ENCODE data around the gene FAM120B. TPM values are rescaled to one million over a fixed set of nuclear protein-coding genes. Genes with fewer than 3 reads are reported as not detected.
"Not testable (repeated sequence)": the region's sequence is repeated elsewhere in the genome, so short reads cannot be mapped to it uniquely, and the experiment has no call there.

FAM120B gene
- total RNA-seq, 1 donor from 2014 or later: 9.9 TPM

DNA sequence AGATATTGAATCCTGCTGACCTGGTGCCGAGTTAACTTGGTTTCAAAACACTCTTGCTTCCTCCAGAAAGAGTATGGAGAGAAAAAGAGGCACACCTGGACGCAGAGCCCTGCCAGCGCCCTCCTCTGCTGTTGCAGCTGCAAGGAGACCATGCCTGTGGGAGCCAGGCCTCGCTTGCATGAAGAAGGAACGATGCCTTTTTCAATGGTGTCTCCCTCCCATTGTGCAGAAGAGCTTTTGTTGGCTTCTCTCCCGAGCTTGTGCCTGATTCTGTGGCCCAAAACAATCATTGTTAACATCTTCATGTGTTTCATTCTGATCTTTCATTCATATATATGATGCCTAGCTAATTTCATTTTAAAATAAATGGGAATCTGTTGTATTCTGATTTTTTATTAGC is 98.1 kb downstream of the FAM120B start:
- peaks cover 46 to 52% of the 10 kb centered on the region in 2 donors for H3K36me3 ChIP-seq
- H3K9me3 ChIP-seq: no peaks in the 10 kb centered on the region
- DNase-seq (ENCODE audit: low spot score in 2 of 2): no peak
- H3K27ac ChIP-seq: no peak overlapping the region
- no peak overlapping the region for H3K4me3 ChIP-seq
- H3K4me1 ChIP-seq: no peaks in the 10 kb centered on the region
- H3K27me3 ChIP-seq: no peaks in the 10 kb centered on the region
- intact Hi-C loops (cut with DNase I): no loop called here
- TF ChIP-seq, protein P1, sequence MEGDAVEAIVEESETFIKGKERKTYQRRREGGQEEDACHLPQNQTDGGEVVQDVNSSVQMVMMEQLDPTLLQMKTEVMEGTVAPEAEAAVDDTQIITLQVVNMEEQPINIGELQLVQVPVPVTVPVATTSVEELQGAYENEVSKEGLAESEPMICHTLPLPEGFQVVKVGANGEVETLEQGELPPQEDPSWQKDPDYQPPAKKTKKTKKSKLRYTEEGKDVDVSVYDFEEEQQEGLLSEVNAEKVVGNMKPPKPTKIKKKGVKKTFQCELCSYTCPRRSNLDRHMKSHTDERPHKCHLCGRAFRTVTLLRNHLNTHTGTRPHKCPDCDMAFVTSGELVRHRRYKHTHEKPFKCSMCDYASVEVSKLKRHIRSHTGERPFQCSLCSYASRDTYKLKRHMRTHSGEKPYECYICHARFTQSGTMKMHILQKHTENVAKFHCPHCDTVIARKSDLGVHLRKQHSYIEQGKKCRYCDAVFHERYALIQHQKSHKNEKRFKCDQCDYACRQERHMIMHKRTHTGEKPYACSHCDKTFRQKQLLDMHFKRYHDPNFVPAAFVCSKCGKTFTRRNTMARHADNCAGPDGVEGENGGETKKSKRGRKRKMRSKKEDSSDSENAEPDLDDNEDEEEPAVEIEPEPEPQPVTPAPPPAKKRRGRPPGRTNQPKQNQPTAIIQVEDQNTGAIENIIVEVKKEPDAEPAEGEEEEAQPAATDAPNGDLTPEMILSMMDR (IDR thresholded peaks at IDR 0.05): no peak

GRCh38 chr6:170405311-170405975 is 98.9 kb downstream of the FAM120B start:
- peaks cover 43 to 48% of the 10 kb centered on the region in 2 donors for H3K36me3 ChIP-seq
- H3K4me3 ChIP-seq: no peak overlapping the region
- no peak for DNase-seq (ENCODE audit: low spot score in 2 of 2)
- intact Hi-C loops (cut with DNase I): no loop called here
- TF ChIP-seq, protein P1 (IDR thresholded peaks at IDR 0.05): no peak
- H3K27me3 ChIP-seq: no peaks in the 10 kb centered on the region
- H3K9me3 ChIP-seq: peaks cover 0 to 5% of the 10 kb centered on the region in 2 donors
- no peaks in the 10 kb centered on the region for H3K4me1 ChIP-seq
- H3K27ac ChIP-seq: no peak overlapping the region

DNA sequence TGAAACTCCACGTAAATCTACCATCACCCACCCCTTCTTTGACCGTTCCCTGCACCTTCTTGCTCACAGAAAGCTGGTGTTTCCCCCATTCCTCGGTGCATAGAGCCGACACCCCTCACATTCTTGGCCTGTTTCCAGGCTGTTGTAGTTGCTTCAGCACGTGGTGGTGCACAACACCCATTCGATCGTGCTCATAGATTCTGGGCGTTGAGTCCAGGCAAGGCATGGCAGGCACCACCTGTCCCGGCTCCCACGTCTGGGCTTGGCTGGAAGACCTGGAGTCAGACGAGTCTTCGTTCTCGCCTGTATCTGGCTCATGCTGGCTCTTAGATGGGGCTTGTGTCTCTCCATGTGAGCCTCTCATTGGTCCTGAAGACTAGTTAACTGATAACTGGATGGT is 100.6 kb downstream of the FAM120B start:
- H3K27ac ChIP-seq: no peak overlapping the region
- TF ChIP-seq, protein P1 (IDR thresholded peaks at IDR 0.05): no peak
- H3K36me3 ChIP-seq: peaks cover 27 to 32% of the 10 kb centered on the region in 2 donors
- H3K4me1 ChIP-seq: no peaks in the 10 kb centered on the region
- intact Hi-C loops (cut with DNase I): no loop called here
- H3K4me3 ChIP-seq: no peak overlapping the region
- H3K9me3 ChIP-seq: peaks cover 0 to 14% of the 10 kb centered on the region in 2 donors
- no peak for DNase-seq (ENCODE audit: low spot score in 2 of 2)
- H3K27me3 ChIP-seq: no peaks in the 10 kb centered on the region

GRCh38 chr6:170407932-170408331 is 101.4 kb downstream of the FAM120B start:
- Histone ChIP-seq H3K27me3 (no peaks in the 10 kb centered on the region), H3K27ac (no peak overlapping the region), H3K4me1 (no peaks in the 10 kb centered on the region), H3K36me3 (peaks cover 24 to 29% of the 10 kb centered on the region in 2 donors), H3K4me3 (no peak overlapping the region), H3K9me3 (peaks cover 0 to 14% of the 10 kb centered on the region in 2 donors)
- no peak for DNase-seq (ENCODE audit: low spot score in 2 of 2)
- TF ChIP-seq, protein P1 (IDR thresholded peaks at IDR 0.05): no peak
- intact Hi-C loops (cut with DNase I): no loop called here

GRCh38 chr6:170409746-170410145 is 103.2 kb downstream of the FAM120B start:
- H3K36me3 ChIP-seq: peaks cover 13 to 22% of the 10 kb centered on the region in 2 donors
- DNase-seq (ENCODE audit: low spot score in 2 of 2); intact Hi-C loops (cut with DNase I): not testable (repeated sequence)

GRCh38 chr6:170410241-170410640 is 103.7 kb downstream of the FAM120B start:
- DNase-seq (ENCODE audit: low spot score in 2 of 2): no peak
- TF ChIP-seq, protein P1 (IDR thresholded peaks at IDR 0.05): no peak
- H3K27ac ChIP-seq: no peak overlapping the region
- no peaks in the 10 kb centered on the region for H3K4me1 ChIP-seq
- H3K36me3 ChIP-seq: peaks cover 8 to 17% of the 10 kb centered on the region in 2 donors
- intact Hi-C loops (cut with DNase I): no loop called here
- H3K9me3 ChIP-seq: peaks cover 0 to 14% of the 10 kb centered on the region in 2 donors
- H3K27me3 ChIP-seq: no peaks in the 10 kb centered on the region
- no peak overlapping the region for H3K4me3 ChIP-seq

More at GRCh38 chr6:170409746-170410145, 103.2 kb downstream of the FAM120B start:
- H3K27me3 ChIP-seq, H3K4me1 ChIP-seq, H3K27ac ChIP-seq, H3K4me3 ChIP-seq: not testable (repeated sequence)
- peaks cover 0 to 14% of the 10 kb centered on the region in 2 donors for H3K9me3 ChIP-seq

Measured in ascending aorta (tissue), 2 donors.